ENCODE data around the gene TBC1D10B. TPM values are rescaled to one million over a fixed set of nuclear protein-coding genes. Genes with fewer than 3 reads are reported as not detected.

TBC1D10B gene
- total and polyA plus RNA-seq, 9 of the 15 experiments (the other 6 are each of a cell fraction or from before 2014, with no cell fraction given) = 2.2 to 55.4 (median 17.5) TPM

GRCh38 chr16:30369938-30370455, 297 bp downstream of the TBC1D10B start (continued):
- TF ChIP-seq CHCHD3 (CRISPR knock-in tag; IDR thresholded peaks at IDR 0.05) (no peak), MAFG (tag; conservative IDR thresholded peaks at IDR 0.05) (no peak), PHB (CRISPR knock-in tag; IDR thresholded peaks at IDR 0.05) (no peak), USF2 (CRISPR knock-in tag; IDR thresholded peaks at IDR 0.05) (no peak), CAMTA2 (CRISPR knock-in tag; conservative IDR thresholded peaks at IDR 0.05) (no peak), PRMT5 (CRISPR knock-in tag; IDR thresholded peaks at IDR 0.05) (no peak), VEZF1 (CRISPR knock-in tag; IDR thresholded peaks at IDR 0.05) (peak; percentile 85), CREB3 (tag; conservative IDR thresholded peaks at IDR 0.05; ENCODE audit: low read depth) (no peak), RBM17 (IDR thresholded peaks at IDR 0.05; ENCODE audit: borderline replicate concordance, low read depth, low read length) (no peak), ZNF280A (IDR thresholded peaks at IDR 0.05; ENCODE audit: low read depth, partially characterized antibody) (no peak), ZNF316 (IDR thresholded peaks at IDR 0.05) (no peak), ZBTB1 (CRISPR knock-in tag; IDR thresholded peaks at IDR 0.05; ENCODE audit: borderline replicate concordance, low read depth) (no peak), TEAD2 (tag; IDR thresholded peaks at IDR 0.05) (no peak), ZC3H11A (IDR thresholded peaks at IDR 0.05; ENCODE audit: low read depth, low read length) (no peak), CBFB (CRISPR knock-in tag; IDR thresholded peaks at IDR 0.05) (no peak), PTRF (tag; IDR thresholded peaks at IDR 0.05) (no peak), TCF15 (CRISPR knock-in tag; IDR thresholded peaks at IDR 0.05) (no peak), ELF1 (tag; IDR thresholded peaks at IDR 0.05) (no peak), RB1 (IDR thresholded peaks at IDR 0.05; ENCODE audit: low read depth) (peak; percentile 68; the same call in 1 of the 2 replicates), RBBP5 (IDR thresholded peaks at IDR 0.05; ENCODE audit: borderline replicate concordance, insufficient read depth, low read length, poor library complexity, severe bottlenecking) (peak; percentile 36), POLR2G (IDR thresholded peaks at IDR 0.05; ENCODE audit: low read depth, low read length) (peak; percentile 75)

Measured in K562 (cell line).